HG02885 (cell line): ENCODE data around the gene NFYC.

Experiments
- ATAC-seq: cut with Tn5 transposase; IDR thresholded peaks from one replicate; pipeline ENCODE4 v1.9.1; 2021; ENCODE audit warnings: mild to moderate bottlenecking; ENCODE audit not compliant: unreplicated experiment, poor library complexity

Gene NFYC

DNA sequence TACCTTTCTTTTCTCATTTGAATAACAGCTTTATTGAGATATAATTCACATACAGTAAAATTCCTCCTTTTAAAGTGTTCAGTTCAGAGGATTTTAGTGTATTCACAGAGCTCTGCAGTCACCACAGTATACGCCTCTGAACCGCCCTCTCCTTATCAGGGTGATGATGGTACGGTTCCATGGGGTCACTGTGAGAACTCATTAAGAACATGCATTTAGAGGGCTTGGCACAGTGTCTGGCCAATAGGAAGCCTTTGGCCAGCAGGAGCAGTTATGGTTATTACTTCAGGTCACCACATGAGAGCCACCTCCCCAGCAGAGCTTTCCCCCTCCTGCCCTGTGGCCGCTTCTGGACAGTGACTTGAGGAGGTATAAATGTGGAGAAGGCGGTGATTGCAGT is 119.4 kb downstream of the NFYC start:
- no peak for ATAC-seq

DNA sequence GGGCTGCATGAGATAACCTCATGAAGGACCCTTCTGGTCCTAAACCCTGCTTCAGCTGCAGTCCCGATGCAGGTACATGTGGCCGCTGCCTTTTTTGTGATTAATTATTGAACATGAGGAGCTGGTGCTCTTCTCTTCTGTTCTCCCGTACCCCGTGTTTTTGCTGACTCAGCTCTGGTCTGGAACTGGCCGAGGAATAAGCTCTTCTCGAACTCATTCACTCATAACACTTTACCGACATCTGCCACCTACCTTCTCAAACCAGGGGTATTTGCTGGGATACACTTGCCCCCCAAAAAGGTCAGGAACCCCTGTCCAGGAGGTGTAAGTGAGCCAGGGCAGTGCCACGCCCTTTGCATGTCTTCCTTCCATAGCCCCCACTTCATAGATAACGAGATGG is 123.9 kb downstream of the NFYC start:
- no peak for ATAC-seq

DNA sequence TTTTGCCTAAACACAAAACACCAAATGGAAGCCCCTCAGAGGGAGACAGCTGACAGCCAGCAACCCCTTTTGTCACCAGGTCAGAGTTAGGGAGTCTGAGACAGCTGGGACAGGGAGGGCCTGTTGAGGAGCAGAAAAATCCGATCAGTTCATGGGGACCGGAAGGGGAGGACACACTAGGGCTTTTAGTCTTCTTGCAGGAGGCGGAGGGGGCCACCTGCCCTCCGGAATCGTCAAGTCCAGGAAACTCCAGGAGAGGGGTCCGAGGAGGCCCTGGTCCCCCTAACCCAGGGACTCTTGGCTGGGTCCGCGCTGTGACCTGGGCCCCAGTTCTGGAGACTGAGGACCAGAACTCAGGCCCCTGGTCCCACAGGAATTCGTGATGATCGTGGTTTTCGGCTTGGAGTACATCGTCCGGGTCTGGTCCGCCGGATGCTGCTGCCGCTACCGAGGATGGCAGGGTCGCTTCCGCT is 126.3 kb downstream of the NFYC start:
- peak; percentile 11 for ATAC-seq

- ATAC-seq, result peak; percentile 90
These were observed 126.9 kb downstream of the NFYC start for GRCh38 chr1:40818264-40818961.

DNA sequence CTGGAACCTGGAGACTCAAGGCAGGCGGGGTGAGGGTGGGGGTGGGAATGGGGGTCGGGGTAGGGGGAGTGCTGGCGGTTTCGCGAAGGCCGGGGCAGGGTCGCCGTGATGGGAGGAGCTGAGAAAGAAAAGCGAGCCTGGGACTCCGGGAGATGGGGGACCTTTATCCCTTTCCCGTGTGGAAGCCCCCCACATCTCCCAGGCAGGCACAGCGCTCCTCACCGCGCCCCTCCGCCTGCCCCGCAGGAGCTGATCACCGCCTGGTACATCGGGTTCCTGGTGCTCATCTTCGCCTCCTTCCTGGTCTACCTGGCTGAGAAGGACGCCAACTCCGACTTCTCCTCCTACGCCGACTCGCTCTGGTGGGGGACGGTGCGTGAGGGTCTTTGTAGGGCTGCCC is 127.6 kb downstream of the NFYC start:
- ATAC-seq, result no peak

GRCh38 chr1:40820251-40820797 is 128.8 kb downstream of the NFYC start:
- ATAC-seq, result no peak
